ENCODE measurements around the gene ALS2CL. TPM values are rescaled to one million over a fixed set of nuclear protein-coding genes. Genes with fewer than 3 reads are reported as not detected.

The ALS2CL gene
- total RNA-seq, 5 donors from 2014 or later (not counting 1 experiment from before 2014, with no cell fraction given) = 25.0 to 47.4 (median 30.6) TPM

GRCh38 chr3:46711760-46712159, 18.3 kb upstream of the ALS2CL start:
- Histone ChIP-seq H3K4me3 (ENCODE audit: control insufficient read depth in 1 of 2, extremely low read depth in 1 of 2, low read length in 1 of 2) (no peak overlapping the region), H3K4me1 (ENCODE audit: control insufficient read depth in 1 of 2, extremely low read depth in 1 of 2, insufficient read depth in 2 of 2, low read length in 2 of 2) (no peaks in the 10 kb centered on the region), H3K36me3 (ENCODE audit: control insufficient read depth in 2 of 2, extremely low read depth in 1 of 2, insufficient read depth in 1 of 2, low read length in 1 of 2) (peaks cover 0 to 8% of the 10 kb centered on the region in 2 donors), H3K27me3 (replicated peaks in 1 of 2; ENCODE audit: control insufficient read depth in 2 of 2, extremely low read depth in 1 of 2, insufficient read depth in 2 of 2, low read length in 1 of 2) (peaks cover 0 to 7% of the 10 kb centered on the region in 2 experiments), H3K9me3 (no peaks in the 10 kb centered on the region), H3K27ac (ENCODE audit: low read length) (no peak overlapping the region)
- ATAC-seq (replicated peaks in 1 of 4) (no peak), DNase-seq (no peak)
- H3K4me3 Mint-ChIP-seq = no peak overlapping the region
- no peaks in the 10 kb centered on the region for H3K9me3 Mint-ChIP-seq
- H3K27ac Mint-ChIP-seq = no peak overlapping the region
- WGBS (ENCODE audit: insufficient coverage) = 72% methylated on average over 4 of the region's 7 CpGs
- H3K4me1 Mint-ChIP-seq = no peaks in the 10 kb centered on the region
- CTCF ChIA-PET = no interaction called here
- no peaks in the 10 kb centered on the region for H3K27me3 Mint-ChIP-seq
- H3K36me3 Mint-ChIP-seq = peaks cover 4% of the 10 kb centered on the region
- POLR2A ChIA-PET = no interaction called here

- no peak overlapping the region for H3K27ac ChIP-seq (ENCODE audit: low read length)
- H3K27me3 Mint-ChIP-seq = no peaks in the 10 kb centered on the region
- ChIA-PET CTCF (no interaction called here), POLR2A (no interaction called here)
- no peak overlapping the region for H3K4me3 Mint-ChIP-seq
- no peaks in the 10 kb centered on the region for H3K9me3 ChIP-seq
- peaks cover 0 to 8% of the 10 kb centered on the region in 2 donors for H3K36me3 ChIP-seq (ENCODE audit: control insufficient read depth in 2 of 2, extremely low read depth in 1 of 2, insufficient read depth in 1 of 2, low read length in 1 of 2)
- DNase-seq (peak in 1 of 35 experiments; percentile 3), ATAC-seq (replicated peaks in 1 of 4) (no peak)
- no peaks in the 10 kb centered on the region for H3K4me1 ChIP-seq (ENCODE audit: control insufficient read depth in 1 of 2, extremely low read depth in 1 of 2, insufficient read depth in 2 of 2, low read length in 2 of 2)
- peaks cover 0 to 8% of the 10 kb centered on the region in 2 experiments for H3K27me3 ChIP-seq (replicated peaks in 1 of 2; ENCODE audit: control insufficient read depth in 2 of 2, extremely low read depth in 1 of 2, insufficient read depth in 2 of 2, low read length in 1 of 2)
- peaks cover 4% of the 10 kb centered on the region for H3K36me3 Mint-ChIP-seq
- whole genome bisulfite sequencing (ENCODE audit: insufficient coverage) = 100% methylated on average over 2 of the region's 2 CpGs
- H3K27ac Mint-ChIP-seq = no peak overlapping the region
- H3K9me3 Mint-ChIP-seq = no peaks in the 10 kb centered on the region
- H3K4me3 ChIP-seq (ENCODE audit: control insufficient read depth in 1 of 2, extremely low read depth in 1 of 2, low read length in 1 of 2) = no peak overlapping the region
- H3K4me1 Mint-ChIP-seq = no peaks in the 10 kb centered on the region
These were observed 17.8 kb upstream of the ALS2CL start for GRCh38 chr3:46711305-46711704.

DNA sequence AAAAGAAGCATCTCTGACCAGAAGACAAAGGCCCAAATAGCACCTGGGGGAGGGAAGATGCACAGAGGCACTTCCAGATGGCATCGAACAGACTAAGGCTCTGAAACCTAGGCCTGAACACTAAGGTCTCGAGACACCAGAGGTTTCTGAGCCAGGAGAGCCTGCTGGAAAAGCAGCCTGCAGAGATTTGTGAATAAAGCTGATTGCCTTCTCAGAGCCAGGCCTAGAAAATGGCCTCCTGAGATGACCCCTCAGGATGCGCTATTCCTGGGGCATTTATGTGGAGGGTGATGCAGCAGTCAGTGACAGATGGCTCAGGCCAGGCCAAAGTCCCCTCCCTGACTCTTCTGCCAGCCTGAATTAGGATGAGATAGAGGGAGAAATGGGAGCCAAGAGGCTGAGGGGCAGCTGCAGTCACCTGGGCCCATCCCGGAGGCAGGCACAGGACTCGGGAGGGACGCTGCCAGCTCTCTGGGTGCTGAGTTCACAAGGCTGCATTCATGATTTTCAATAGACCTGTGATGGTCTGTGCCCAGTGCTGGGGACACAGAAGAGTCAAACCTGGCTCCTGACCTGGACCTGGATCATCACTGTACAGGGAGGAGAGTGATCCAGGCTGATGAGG, 17.3 kb upstream of the ALS2CL start:
- Histone ChIP-seq H3K9me3 (no peaks in the 10 kb centered on the region), H3K36me3 (ENCODE audit: control insufficient read depth in 2 of 2, extremely low read depth in 1 of 2, insufficient read depth in 1 of 2, low read length in 1 of 2) (peaks cover 0 to 8% of the 10 kb centered on the region in 2 donors), H3K27ac (ENCODE audit: low read length) (no peak overlapping the region), H3K4me1 (ENCODE audit: control insufficient read depth in 1 of 2, extremely low read depth in 1 of 2, insufficient read depth in 2 of 2, low read length in 2 of 2) (no peaks in the 10 kb centered on the region), H3K27me3 (replicated peaks in 1 of 2; ENCODE audit: control insufficient read depth in 2 of 2, extremely low read depth in 1 of 2, insufficient read depth in 2 of 2, low read length in 1 of 2) (peaks cover 0 to 11% of the 10 kb centered on the region in 2 experiments), H3K4me3 (ENCODE audit: control insufficient read depth in 1 of 2, extremely low read depth in 1 of 2, low read length in 1 of 2) (no peak overlapping the region)
- DNase-seq = no peak
- CTCF ChIA-PET = no interaction called here
- Mint-ChIP-seq H3K27me3 (no peaks in the 10 kb centered on the region), H3K27ac (no peak overlapping the region), H3K36me3 (peaks cover 4% of the 10 kb centered on the region), H3K4me1 (no peaks in the 10 kb centered on the region), H3K4me3 (no peak overlapping the region), H3K9me3 (no peaks in the 10 kb centered on the region)
- POLR2A ChIA-PET = no interaction called here
- WGBS (ENCODE audit: insufficient coverage) = 83% methylated on average over 5 of the region's 6 CpGs
- ATAC-seq (replicated peaks in 1 of 4) = no peak

GRCh38 chr3:46710229-46710628, 16.8 kb upstream of the ALS2CL start:
- ChIA-PET POLR2A (no interaction called here), CTCF (interaction anchor here in 1 of 2 donors (1.6 kb wide), 1 partner anchor 185 kb away, joined by 3 read pairs; no protein-coding TSS in a partner anchor)
- DNase-seq (no peak), ATAC-seq (replicated peaks in 1 of 4) (no peak)
- Histone ChIP-seq H3K9me3 (no peaks in the 10 kb centered on the region), H3K27ac (ENCODE audit: low read length) (no peak overlapping the region), H3K36me3 (ENCODE audit: control insufficient read depth in 2 of 2, extremely low read depth in 1 of 2, insufficient read depth in 1 of 2, low read length in 1 of 2) (peaks cover 0 to 8% of the 10 kb centered on the region in 2 donors), H3K27me3 (replicated peaks in 1 of 2; ENCODE audit: control insufficient read depth in 2 of 2, extremely low read depth in 1 of 2, insufficient read depth in 2 of 2, low read length in 1 of 2) (peaks cover 0 to 12% of the 10 kb centered on the region in 2 experiments), H3K4me3 (ENCODE audit: control insufficient read depth in 1 of 2, extremely low read depth in 1 of 2, low read length in 1 of 2) (no peak overlapping the region), H3K4me1 (ENCODE audit: control insufficient read depth in 1 of 2, extremely low read depth in 1 of 2, insufficient read depth in 2 of 2, low read length in 2 of 2) (peaks cover 0 to under 1% of the 10 kb centered on the region in 2 experiments)
- H3K27ac Mint-ChIP-seq = no peak overlapping the region
- H3K9me3 Mint-ChIP-seq = no peaks in the 10 kb centered on the region
- no peaks in the 10 kb centered on the region for H3K27me3 Mint-ChIP-seq
- H3K36me3 Mint-ChIP-seq = peaks cover 4% of the 10 kb centered on the region
- 83% methylated on average over 6 of the region's 7 CpGs for WGBS (ENCODE audit: insufficient coverage)
- no peaks in the 10 kb centered on the region for H3K4me1 Mint-ChIP-seq
- no peak overlapping the region for H3K4me3 Mint-ChIP-seq

DNA sequence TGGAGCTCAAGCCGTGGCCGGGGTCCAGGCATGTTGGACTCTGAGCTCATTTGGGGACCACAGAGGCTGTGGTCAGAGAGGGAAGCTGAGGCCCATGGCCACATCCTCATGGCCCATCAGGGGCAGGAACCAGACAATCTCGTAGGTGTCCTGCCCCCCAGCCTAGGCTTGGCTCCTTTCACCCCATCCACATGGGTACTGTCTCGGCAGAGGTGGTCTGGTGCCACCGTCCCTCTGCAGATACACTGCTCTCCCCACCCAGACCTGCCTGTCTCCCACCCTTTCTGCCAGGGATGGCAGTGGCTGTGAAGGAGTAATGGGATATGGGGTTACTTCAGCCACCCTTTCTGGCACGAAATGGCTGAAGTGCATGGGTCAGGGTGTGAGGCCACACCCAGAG, 16.2 kb upstream of the ALS2CL start:
- H3K27me3 Mint-ChIP-seq = no peaks in the 10 kb centered on the region
- DNase-seq (no peak), ATAC-seq (replicated peaks in 1 of 4) (no peak)
- peaks cover 0 to 2% (median 0%) of the 10 kb centered on the region in 3 donors for H3K4me1 Mint-ChIP-seq
- no peak overlapping the region for H3K4me3 Mint-ChIP-seq
- WGBS (ENCODE audit: insufficient coverage) = 76% methylated on average over 4 of the region's 6 CpGs
- H3K27ac Mint-ChIP-seq = no peak overlapping the region
- H3K4me3 ChIP-seq (ENCODE audit: control insufficient read depth in 1 of 2, extremely low read depth in 1 of 2, low read length in 1 of 2) = no peak overlapping the region
- H3K36me3 ChIP-seq (ENCODE audit: control insufficient read depth in 2 of 2, extremely low read depth in 1 of 2, insufficient read depth in 1 of 2, low read length in 1 of 2) = peaks cover 0 to 8% of the 10 kb centered on the region in 2 donors
- H3K4me1 ChIP-seq (ENCODE audit: control insufficient read depth in 1 of 2, extremely low read depth in 1 of 2, insufficient read depth in 2 of 2, low read length in 2 of 2) = peaks cover 0 to 6% of the 10 kb centered on the region in 2 experiments
- peaks cover 4% of the 10 kb centered on the region for H3K36me3 Mint-ChIP-seq
- H3K27ac ChIP-seq (ENCODE audit: low read length) = no peak overlapping the region
- H3K27me3 ChIP-seq (replicated peaks in 1 of 2; ENCODE audit: control insufficient read depth in 2 of 2, extremely low read depth in 1 of 2, insufficient read depth in 2 of 2, low read length in 1 of 2) = peaks cover 0 to 17% of the 10 kb centered on the region in 2 experiments
- POLR2A ChIA-PET = no interaction called here
- CTCF ChIA-PET = interaction anchor here (1.0 to 1.6 kb wide), 2 partner anchors 185 kb away, joined by 3 read pairs; no protein-coding TSS in a partner anchor
- H3K9me3 Mint-ChIP-seq = no peaks in the 10 kb centered on the region
- no peaks in the 10 kb centered on the region for H3K9me3 ChIP-seq

DNA sequence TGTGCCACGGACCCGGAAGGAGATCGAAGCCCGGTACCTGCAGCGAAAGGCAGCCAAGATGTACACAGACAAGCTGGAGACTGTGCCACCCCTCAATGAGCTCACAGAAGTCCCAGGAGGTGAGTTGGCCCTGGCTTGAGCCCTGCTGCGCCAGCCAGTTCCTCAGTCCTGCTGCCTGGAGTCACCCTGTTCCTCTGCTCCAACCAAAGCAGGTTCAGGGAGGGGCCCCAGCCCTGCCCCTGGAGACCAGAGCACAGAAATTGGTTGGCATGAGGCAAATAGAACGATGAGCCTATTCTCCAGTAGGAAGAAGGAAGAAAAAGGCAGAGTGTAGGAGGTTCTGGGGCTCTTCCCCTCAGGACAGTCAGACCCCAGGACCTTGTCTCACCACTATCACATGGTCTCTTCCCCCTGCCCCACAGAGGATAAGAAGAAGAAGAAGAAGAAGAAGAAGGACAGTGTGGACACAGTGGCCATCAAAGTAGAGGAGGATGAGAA, 15.7 kb upstream of the ALS2CL start:
- 95% methylated on average over 6 of the region's 7 CpGs for WGBS (ENCODE audit: insufficient coverage)
- Mint-ChIP-seq H3K36me3 (peaks cover 4% of the 10 kb centered on the region), H3K4me3 (no peak overlapping the region), H3K4me1 (peaks cover 0 to 2% (median 0%) of the 10 kb centered on the region in 3 donors), H3K27ac (no peak overlapping the region), H3K9me3 (no peaks in the 10 kb centered on the region), H3K27me3 (no peaks in the 10 kb centered on the region)
- DNase-seq (peak in 1 of 35 experiments; percentile 7), ATAC-seq (replicated peaks in 1 of 4) (no peak)
- ChIA-PET CTCF (interaction anchor here (1.0 to 1.6 kb wide), 2 partner anchors 186 kb away, joined by 3 read pairs; no protein-coding TSS in a partner anchor), POLR2A (no interaction called here)
- H3K4me3 ChIP-seq (ENCODE audit: control insufficient read depth in 1 of 2, extremely low read depth in 1 of 2, low read length in 1 of 2) = no peak overlapping the region
- peaks cover 0 to 8% of the 10 kb centered on the region in 2 donors for H3K36me3 ChIP-seq (ENCODE audit: control insufficient read depth in 2 of 2, extremely low read depth in 1 of 2, insufficient read depth in 1 of 2, low read length in 1 of 2)
- H3K9me3 ChIP-seq = no peaks in the 10 kb centered on the region
- no peak overlapping the region for H3K27ac ChIP-seq (ENCODE audit: low read length)
- H3K4me1 ChIP-seq (ENCODE audit: control insufficient read depth in 1 of 2, extremely low read depth in 1 of 2, insufficient read depth in 2 of 2, low read length in 2 of 2) = peaks cover 0 to 7% of the 10 kb centered on the region in 2 experiments
- peaks cover 0 to 19% of the 10 kb centered on the region in 2 experiments for H3K27me3 ChIP-seq (replicated peaks in 1 of 2; ENCODE audit: control insufficient read depth in 2 of 2, extremely low read depth in 1 of 2, insufficient read depth in 2 of 2, low read length in 1 of 2)
